Measurements from ENCODE around the gene PPP1R9B. TPM values are rescaled to one million over a fixed set of nuclear protein-coding genes. Genes with fewer than 3 reads are reported as not detected.
A peak's percentile ranks its signal among the peaks of the same experiment; 100 is the strongest.

The PPP1R9B gene
- total RNA-seq, 1 experiment from 2014 or later: 21.7 TPM

- H3K9me3 Mint-ChIP-seq: no peaks in the 10 kb centered on the region
- no peak overlapping the region for H3K4me3 Mint-ChIP-seq
- H3K27ac Mint-ChIP-seq: no peak overlapping the region
- POLR2A ChIA-PET: no interaction called here
- 0 out of 2 replicates have a peak, but pooled peaks cover 2% of the 10 kb centered on the region for H3K36me3 Mint-ChIP-seq
- no peak for TF ChIP-seq EMX1 (CRISPR knock-in tag; IDR thresholded peaks at IDR 0.05)
- TF ChIP-seq GTF2I (CRISPR knock-in tag; conservative IDR thresholded peaks at IDR 0.05): no peak
- H3K4me1 Mint-ChIP-seq: peaks cover 49% of the 10 kb centered on the region
- ATAC-seq (no peak), DNase-seq (ENCODE audit: low spot score) (no peak)
- H3K27me3 Mint-ChIP-seq (ENCODE audit: low read depth): peaks cover 26% of the 10 kb centered on the region
- CTCF ChIA-PET: interaction anchor here (0.9 to 3.0 kb wide), 13 partner anchors 7 to 230 kb away, joined by 4 to 22 read pairs (median 8); partner anchors contain the start of genes COL1A1 and PDK2
Measured at GRCh38 chr17:50132104-50132794, 18.2 kb downstream of the PPP1R9B start.

GRCh38 chr17:50130559-50131305 is 19.7 kb downstream of the PPP1R9B start:
- TF ChIP-seq MXD4 (CRISPR knock-in tag; IDR thresholded peaks at IDR 0.05; ENCODE audit: borderline replicate concordance) (no peak), GABPB1 (CRISPR knock-in tag; IDR thresholded peaks at IDR 0.05) (no peak)
- no peaks in the 10 kb centered on the region for H3K36me3 Mint-ChIP-seq
- no peaks in the 10 kb centered on the region for H3K9me3 Mint-ChIP-seq
- peak overlapping the region; percentile 69 for H3K4me3 Mint-ChIP-seq
- ChIA-PET POLR2A (interaction anchor here (0.6 to 0.9 kb wide), 3 partner anchors 22 to 47 kb away, joined by 3 to 6 read pairs (median 5); no protein-coding TSS in a partner anchor), CTCF (interaction anchor here (0.6 to 3.0 kb wide), 17 partner anchors 9 to 71 kb away, joined by 3 to 22 read pairs (median 5); no protein-coding TSS in a partner anchor)
- peaks cover 51% of the 10 kb centered on the region for H3K4me1 Mint-ChIP-seq
- peaks cover 26% of the 10 kb centered on the region for H3K27me3 Mint-ChIP-seq (ENCODE audit: low read depth)
- no peak for DNase-seq (ENCODE audit: low spot score)
- peak; percentile 30 for ATAC-seq
- no peak overlapping the region for H3K27ac Mint-ChIP-seq

GRCh38 chr17:50129728-50130558 is 20.5 kb downstream of the PPP1R9B start, which contains the start of gene SAMD14:
Gene SAMD14 (minus strand): TSS chr17:50130160. CDS start chr17:50124959, 5,201 bp downstream.
- Mint-ChIP-seq H3K4me3 (peak within 1 kb of the TSS; percentile 97), H3K27ac (no peak within 1 kb of the TSS), H3K9me3 (no peaks in the 10 kb centered on the region), H3K27me3 (ENCODE audit: low read depth) (peaks cover 26% of the 10 kb centered on the region), H3K36me3 (no peaks in the 10 kb centered on the region), H3K4me1 (peaks cover 48% of the 10 kb centered on the region)
- DNase-seq (ENCODE audit: low spot score): no peak
- ChIA-PET POLR2A (interaction anchor here (0.6 to 0.9 kb wide), 2 partner anchors 32 to 46 kb away, joined by 3 to 5 read pairs; no protein-coding TSS in a partner anchor), CTCF (interaction anchor here (0.6 to 3.0 kb wide), 18 partner anchors 10 to 142 kb away, joined by 3 to 22 read pairs (median 4); no protein-coding TSS in a partner anchor)
- ATAC-seq: peak; percentile 16
- no peak for TF ChIP-seq FOXP4 (CRISPR knock-in tag; IDR thresholded peaks at IDR 0.05)
- 0 out of 2 replicates have a peak, but pooled peaks have one; percentile 10 for TF ChIP-seq HMGXB4 (CRISPR knock-in tag; IDR thresholded peaks at IDR 0.05)
- TF ChIP-seq NR3C1 (CRISPR knock-in tag; conservative IDR thresholded peaks at IDR 0.05; ENCODE audit: low read depth): no peak
- TF ChIP-seq CREM (CRISPR knock-in tag; IDR thresholded peaks at IDR 0.05): no peak
- TF ChIP-seq ARID4B (CRISPR knock-in tag; IDR thresholded peaks at IDR 0.05; ENCODE audit: borderline replicate concordance): no peak
- no peak for TF ChIP-seq IRF1 (CRISPR knock-in tag; IDR thresholded peaks at IDR 0.05)
- TF ChIP-seq CBFB (CRISPR knock-in tag; IDR thresholded peaks at IDR 0.05; ENCODE audit: low read depth): no peak
- TF ChIP-seq ATF6 (CRISPR knock-in tag; IDR thresholded peaks at IDR 0.05): no peak
- no peak for TF ChIP-seq GTF2I (CRISPR knock-in tag; conservative IDR thresholded peaks at IDR 0.05)

Measured in WTC11 (cell line).